ENCODE data around the gene PRB2. TPM values are rescaled to one million over a fixed set of nuclear protein-coding genes. Genes with fewer than 3 reads are reported as not detected.
"Not testable (repeated sequence)": the region's sequence is repeated elsewhere in the genome, so short reads cannot be mapped to it uniquely, and the experiment has no call there.

The PRB2 gene
- 0.22 TPM for polyA plus RNA-seq (2013)

GRCh38 chr12:11395467-11395866 lies at the start of gene PRB2:
PRB2 (minus strand) TSS chr12:11395567; CDS start chr12:11395529, 38 bp downstream.
- H3K9me3 ChIP-seq (ENCODE audit: control extremely low read depth in 1 of 5, control insufficient read depth in 4 of 5, insufficient read depth in 2 of 5, low read depth in 1 of 5, low read length in 4 of 5); DNase-seq; H3K27ac ChIP-seq (ENCODE audit: insufficient read depth in 1 of 2, low read depth in 1 of 2, low read length in 2 of 2, poor library complexity in 1 of 2, severe bottlenecking in 2 of 2); POLR2A ChIA-PET; CTCF ChIA-PET; H3K4me1 ChIP-seq (ENCODE audit: control extremely low read depth in 1 of 4, control insufficient read depth in 4 of 4, insufficient read depth in 4 of 4, low read length in 3 of 4); H3K36me3 ChIP-seq (ENCODE audit: control insufficient read depth in 4 of 4, insufficient read depth in 4 of 4, low read length in 3 of 4); H3K27me3 ChIP-seq (replicated peaks in 2 of 5; ENCODE audit: control insufficient read depth in 4 of 5, insufficient read depth in 5 of 5, low read length in 4 of 5); H3K4me3 ChIP-seq (ENCODE audit: control insufficient read depth in 1 of 7, extremely low read depth in 1 of 7, insufficient read depth in 4 of 7, low read depth in 2 of 7, low read length in 6 of 7): not testable (repeated sequence)
- no CpG with 5 or more reads among the region's 1 CpG for WGBS (ENCODE audit: insufficient coverage)

DNA sequence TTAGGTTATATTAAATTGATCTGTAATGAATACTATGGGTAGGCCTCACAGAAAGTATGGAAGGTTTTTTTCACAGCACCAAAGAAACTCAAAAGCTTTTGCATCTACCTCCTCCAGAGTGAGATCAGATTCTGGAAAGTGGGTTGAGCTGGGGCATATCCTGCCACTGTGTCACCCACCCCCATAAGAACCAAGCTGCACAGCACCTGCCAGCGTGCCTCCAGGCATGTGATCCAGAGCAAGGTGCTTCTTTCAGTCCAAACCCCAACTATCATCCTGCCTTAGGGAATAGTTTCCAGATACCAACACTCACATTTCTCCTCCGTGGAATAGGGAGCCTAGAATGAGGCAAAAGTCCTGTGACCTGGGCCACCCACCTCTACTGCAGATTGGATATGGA lies 42.6 kb upstream of the PRB2 start:
- Histone ChIP-seq H3K4me3 (ENCODE audit: control insufficient read depth in 1 of 7, extremely low read depth in 1 of 7, insufficient read depth in 4 of 7, low read depth in 2 of 7, low read length in 6 of 7) (no peak overlapping the region), H3K27me3 (replicated peaks in 2 of 5; ENCODE audit: control insufficient read depth in 4 of 5, insufficient read depth in 5 of 5, low read length in 4 of 5) (no peaks in the 10 kb centered on the region), H3K4me1 (ENCODE audit: control extremely low read depth in 1 of 4, control insufficient read depth in 4 of 4, insufficient read depth in 4 of 4, low read length in 3 of 4) (no peaks in the 10 kb centered on the region), H3K36me3 (ENCODE audit: control insufficient read depth in 4 of 4, insufficient read depth in 4 of 4, low read length in 3 of 4) (no peaks in the 10 kb centered on the region), H3K27ac (ENCODE audit: insufficient read depth in 1 of 2, low read depth in 1 of 2, low read length in 2 of 2, poor library complexity in 1 of 2, severe bottlenecking in 2 of 2) (no peak overlapping the region), H3K9me3 (ENCODE audit: control extremely low read depth in 1 of 5, control insufficient read depth in 4 of 5, insufficient read depth in 2 of 5, low read depth in 1 of 5, low read length in 4 of 5) (no peaks in the 10 kb centered on the region)
- POLR2A ChIA-PET = no interaction called here
- 100% methylated on average over 2 of the region's 2 CpGs for WGBS (ENCODE audit: insufficient coverage)
- DNase-seq = no peak
- CTCF ChIA-PET = no interaction called here

- 91% methylated on average over 4 of the region's 4 CpGs for WGBS (ENCODE audit: insufficient coverage)
- H3K27me3 ChIP-seq (replicated peaks in 2 of 5; ENCODE audit: control insufficient read depth in 4 of 5, insufficient read depth in 5 of 5, low read length in 4 of 5) = no peaks in the 10 kb centered on the region
- CTCF ChIA-PET = no interaction called here
- H3K36me3 ChIP-seq (ENCODE audit: control insufficient read depth in 4 of 4, insufficient read depth in 4 of 4, low read length in 3 of 4) = no peaks in the 10 kb centered on the region
- H3K27ac ChIP-seq (ENCODE audit: insufficient read depth in 1 of 2, low read depth in 1 of 2, low read length in 2 of 2, poor library complexity in 1 of 2, severe bottlenecking in 2 of 2) = no peak overlapping the region
- no peaks in the 10 kb centered on the region for H3K4me1 ChIP-seq (ENCODE audit: control extremely low read depth in 1 of 4, control insufficient read depth in 4 of 4, insufficient read depth in 4 of 4, low read length in 3 of 4)
- H3K9me3 ChIP-seq (ENCODE audit: control extremely low read depth in 1 of 5, control insufficient read depth in 4 of 5, insufficient read depth in 2 of 5, low read depth in 1 of 5, low read length in 4 of 5) = no peaks in the 10 kb centered on the region
- DNase-seq = no peak
- POLR2A ChIA-PET = no interaction called here
- no peak overlapping the region for H3K4me3 ChIP-seq (ENCODE audit: control insufficient read depth in 1 of 7, extremely low read depth in 1 of 7, insufficient read depth in 4 of 7, low read depth in 2 of 7, low read length in 6 of 7)
Measured at GRCh38 chr12:11433664-11434063, 38.3 kb upstream of the PRB2 start.

DNA sequence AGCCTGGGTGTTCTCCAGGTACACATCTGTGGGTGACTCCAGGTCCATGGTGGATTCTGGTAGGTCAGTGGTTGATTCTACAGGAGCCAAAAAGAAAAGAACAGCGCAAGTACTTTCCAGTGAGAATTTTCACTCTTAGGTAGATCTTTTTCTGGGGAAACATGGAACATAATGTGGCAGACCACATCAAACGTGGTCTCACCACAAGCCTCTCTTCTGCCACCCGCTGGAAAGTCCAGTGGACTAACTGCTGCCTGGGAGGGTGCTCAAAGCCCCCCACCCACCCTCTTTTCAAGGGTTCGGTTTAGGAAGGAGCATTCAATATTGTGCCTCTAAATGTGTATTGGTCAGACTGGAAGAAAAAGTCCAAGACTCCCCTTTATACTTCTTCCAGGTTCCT lies 36.1 kb upstream of the PRB2 start:
- Histone ChIP-seq H3K27me3 (replicated peaks in 2 of 5; ENCODE audit: control insufficient read depth in 4 of 5, insufficient read depth in 5 of 5, low read length in 4 of 5) (no peaks in the 10 kb centered on the region), H3K36me3 (ENCODE audit: control insufficient read depth in 4 of 4, insufficient read depth in 4 of 4, low read length in 3 of 4) (no peaks in the 10 kb centered on the region), H3K27ac (ENCODE audit: insufficient read depth in 1 of 2, low read depth in 1 of 2, low read length in 2 of 2, poor library complexity in 1 of 2, severe bottlenecking in 2 of 2) (no peak overlapping the region), H3K4me3 (ENCODE audit: control insufficient read depth in 1 of 7, extremely low read depth in 1 of 7, insufficient read depth in 4 of 7, low read depth in 2 of 7, low read length in 6 of 7) (no peak overlapping the region), H3K9me3 (ENCODE audit: control extremely low read depth in 1 of 5, control insufficient read depth in 4 of 5, insufficient read depth in 2 of 5, low read depth in 1 of 5, low read length in 4 of 5) (no peaks in the 10 kb centered on the region), H3K4me1 (ENCODE audit: control extremely low read depth in 1 of 4, control insufficient read depth in 4 of 4, insufficient read depth in 4 of 4, low read length in 3 of 4) (no peaks in the 10 kb centered on the region)
- ChIA-PET CTCF (no interaction called here), POLR2A (no interaction called here)
- DNase-seq = no peak
- 95% methylated on average over 3 of the region's 4 CpGs for WGBS (ENCODE audit: insufficient coverage)

GRCh38 chr12:11427341-11427740 lies 32.0 kb upstream of the PRB2 start:
- H3K27ac ChIP-seq (ENCODE audit: insufficient read depth in 1 of 2, low read depth in 1 of 2, low read length in 2 of 2, poor library complexity in 1 of 2, severe bottlenecking in 2 of 2) = no peak overlapping the region
- ChIA-PET CTCF (no interaction called here), POLR2A (no interaction called here)
- DNase-seq = no peak
- no peak overlapping the region for H3K4me3 ChIP-seq (ENCODE audit: control insufficient read depth in 1 of 7, extremely low read depth in 1 of 7, insufficient read depth in 4 of 7, low read depth in 2 of 7, low read length in 6 of 7)
- peaks cover 0 to 5% (median 0%) of the 10 kb centered on the region in 5 experiments for H3K9me3 ChIP-seq (ENCODE audit: control extremely low read depth in 1 of 5, control insufficient read depth in 4 of 5, insufficient read depth in 2 of 5, low read depth in 1 of 5, low read length in 4 of 5)
- no CpG with 5 or more reads among the region's 1 CpG for WGBS (ENCODE audit: insufficient coverage)
- no peaks in the 10 kb centered on the region for H3K36me3 ChIP-seq (ENCODE audit: control insufficient read depth in 4 of 4, insufficient read depth in 4 of 4, low read length in 3 of 4)
- no peaks in the 10 kb centered on the region for H3K4me1 ChIP-seq (ENCODE audit: control extremely low read depth in 1 of 4, control insufficient read depth in 4 of 4, insufficient read depth in 4 of 4, low read length in 3 of 4)
- H3K27me3 ChIP-seq (replicated peaks in 2 of 5; ENCODE audit: control insufficient read depth in 4 of 5, insufficient read depth in 5 of 5, low read length in 4 of 5) = no peaks in the 10 kb centered on the region

DNA sequence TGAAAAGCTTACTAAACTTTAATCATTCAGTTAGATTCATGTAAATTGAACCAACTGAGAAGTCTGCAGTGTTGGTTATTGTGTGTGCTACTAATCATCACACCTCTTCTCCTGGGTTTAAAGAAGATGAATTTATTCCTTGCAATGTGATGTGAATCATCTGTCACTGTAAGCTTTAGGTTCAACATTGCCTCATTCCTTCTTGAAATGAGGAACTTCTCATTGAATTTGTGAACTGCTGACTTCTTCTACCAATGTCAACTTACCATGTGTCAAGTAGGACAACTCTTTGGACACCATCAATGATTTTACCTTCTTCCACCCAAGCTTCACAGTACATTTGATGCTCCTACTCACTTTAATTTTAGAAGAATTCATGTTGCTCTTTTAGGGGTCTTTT lies 17.4 kb upstream of the PRB2 start:
- CTCF ChIA-PET = no interaction called here

DNA sequence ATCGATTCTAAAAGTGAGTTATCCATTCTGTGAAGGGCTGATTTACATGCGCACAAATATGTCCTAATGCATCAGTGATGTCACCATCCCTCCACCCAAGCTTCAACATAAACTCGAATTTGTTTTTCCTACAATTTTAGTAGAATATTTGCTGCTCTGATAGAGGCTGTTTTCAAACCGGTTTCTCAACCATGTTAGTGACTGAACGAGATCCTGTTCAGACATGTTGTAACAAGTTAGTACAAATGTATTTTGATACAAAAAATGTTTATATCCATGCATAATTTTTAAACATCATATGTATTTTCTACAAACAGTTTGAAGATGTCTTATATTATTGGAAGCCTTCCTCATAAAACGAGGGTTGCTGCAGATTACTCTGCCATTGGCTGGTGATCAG lies 12.7 kb upstream of the PRB2 start:
- no peaks in the 10 kb centered on the region for H3K36me3 ChIP-seq (ENCODE audit: control insufficient read depth in 4 of 4, insufficient read depth in 4 of 4, low read length in 3 of 4)
- no peaks in the 10 kb centered on the region for H3K27me3 ChIP-seq (replicated peaks in 2 of 5; ENCODE audit: control insufficient read depth in 4 of 5, insufficient read depth in 5 of 5, low read length in 4 of 5)
- H3K9me3 ChIP-seq (ENCODE audit: control extremely low read depth in 1 of 5, control insufficient read depth in 4 of 5, insufficient read depth in 2 of 5, low read depth in 1 of 5, low read length in 4 of 5) = no peaks in the 10 kb centered on the region
- H3K4me1 ChIP-seq (ENCODE audit: control extremely low read depth in 1 of 4, control insufficient read depth in 4 of 4, insufficient read depth in 4 of 4, low read length in 3 of 4) = no peaks in the 10 kb centered on the region
- no peak overlapping the region for H3K27ac ChIP-seq (ENCODE audit: insufficient read depth in 1 of 2, low read depth in 1 of 2, low read length in 2 of 2, poor library complexity in 1 of 2, severe bottlenecking in 2 of 2)
- DNase-seq = no peak
- CTCF ChIA-PET = no interaction called here
- no peak overlapping the region for H3K4me3 ChIP-seq (ENCODE audit: control insufficient read depth in 1 of 7, extremely low read depth in 1 of 7, insufficient read depth in 4 of 7, low read depth in 2 of 7, low read length in 6 of 7)
- WGBS (ENCODE audit: insufficient coverage) = 100% methylated on average over 2 of the region's 6 CpGs
- POLR2A ChIA-PET = no interaction called here

More for the DNA sequence above, 17.4 kb upstream of the PRB2 start:
- DNase-seq = no peak
- Histone ChIP-seq H3K36me3 (ENCODE audit: control insufficient read depth in 4 of 4, insufficient read depth in 4 of 4, low read length in 3 of 4) (no peaks in the 10 kb centered on the region), H3K4me1 (ENCODE audit: control extremely low read depth in 1 of 4, control insufficient read depth in 4 of 4, insufficient read depth in 4 of 4, low read length in 3 of 4) (no peaks in the 10 kb centered on the region), H3K9me3 (ENCODE audit: control extremely low read depth in 1 of 5, control insufficient read depth in 4 of 5, insufficient read depth in 2 of 5, low read depth in 1 of 5, low read length in 4 of 5) (peaks cover 0 to 8% (median 0%) of the 10 kb centered on the region in 5 experiments), H3K27ac (ENCODE audit: insufficient read depth in 1 of 2, low read depth in 1 of 2, low read length in 2 of 2, poor library complexity in 1 of 2, severe bottlenecking in 2 of 2) (no peak overlapping the region), H3K27me3 (replicated peaks in 2 of 5; ENCODE audit: control insufficient read depth in 4 of 5, insufficient read depth in 5 of 5, low read length in 4 of 5) (no peaks in the 10 kb centered on the region), H3K4me3 (ENCODE audit: control insufficient read depth in 1 of 7, extremely low read depth in 1 of 7, insufficient read depth in 4 of 7, low read depth in 2 of 7, low read length in 6 of 7) (no peak overlapping the region)
- POLR2A ChIA-PET = no interaction called here

DNA sequence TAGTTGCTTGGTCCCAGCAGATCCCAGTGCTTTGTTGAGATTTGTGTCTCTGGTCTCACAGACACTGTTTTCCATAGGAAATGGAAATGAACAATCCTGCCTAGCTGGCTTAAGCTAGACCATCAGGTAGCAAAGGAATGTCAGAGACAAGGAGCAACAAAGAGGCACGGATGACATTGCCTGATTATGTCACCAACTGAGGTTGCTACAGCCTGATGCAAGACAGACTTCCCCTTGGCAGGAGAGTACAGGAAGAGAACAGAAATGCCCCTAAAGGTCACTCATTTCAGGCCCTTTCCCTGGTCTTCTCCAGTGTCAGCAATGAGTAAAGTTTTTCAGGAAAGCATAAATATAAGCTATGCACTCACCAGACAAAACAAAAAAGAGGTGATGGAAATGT lies 2.0 kb upstream of the PRB2 start:
- WGBS (ENCODE audit: insufficient coverage) = 82% methylated on average over 1 of the region's 1 CpG
- DNase-seq = no peak

More for the DNA sequence above, 2.0 kb upstream of the PRB2 start:
- H3K27me3 ChIP-seq (replicated peaks in 2 of 5; ENCODE audit: control insufficient read depth in 4 of 5, insufficient read depth in 5 of 5, low read length in 4 of 5) = no peaks in the 10 kb centered on the region
- H3K27ac ChIP-seq (ENCODE audit: insufficient read depth in 1 of 2, low read depth in 1 of 2, low read length in 2 of 2, poor library complexity in 1 of 2, severe bottlenecking in 2 of 2) = no peak overlapping the region
- H3K36me3 ChIP-seq (ENCODE audit: control insufficient read depth in 4 of 4, insufficient read depth in 4 of 4, low read length in 3 of 4) = no peaks in the 10 kb centered on the region
- H3K4me3 ChIP-seq (ENCODE audit: control insufficient read depth in 1 of 7, extremely low read depth in 1 of 7, insufficient read depth in 4 of 7, low read depth in 2 of 7, low read length in 6 of 7) = no peak overlapping the region
- POLR2A ChIA-PET = no interaction called here
- CTCF ChIA-PET = no interaction called here
- H3K9me3 ChIP-seq (ENCODE audit: control extremely low read depth in 1 of 5, control insufficient read depth in 4 of 5, insufficient read depth in 2 of 5, low read depth in 1 of 5, low read length in 4 of 5) = peaks cover 0 to 2% (median 0%) of the 10 kb centered on the region in 5 experiments
- H3K4me1 ChIP-seq (ENCODE audit: control extremely low read depth in 1 of 4, control insufficient read depth in 4 of 4, insufficient read depth in 4 of 4, low read length in 3 of 4) = no peaks in the 10 kb centered on the region
